ENCODE measurements around the gene SLC8A1.

DNA sequence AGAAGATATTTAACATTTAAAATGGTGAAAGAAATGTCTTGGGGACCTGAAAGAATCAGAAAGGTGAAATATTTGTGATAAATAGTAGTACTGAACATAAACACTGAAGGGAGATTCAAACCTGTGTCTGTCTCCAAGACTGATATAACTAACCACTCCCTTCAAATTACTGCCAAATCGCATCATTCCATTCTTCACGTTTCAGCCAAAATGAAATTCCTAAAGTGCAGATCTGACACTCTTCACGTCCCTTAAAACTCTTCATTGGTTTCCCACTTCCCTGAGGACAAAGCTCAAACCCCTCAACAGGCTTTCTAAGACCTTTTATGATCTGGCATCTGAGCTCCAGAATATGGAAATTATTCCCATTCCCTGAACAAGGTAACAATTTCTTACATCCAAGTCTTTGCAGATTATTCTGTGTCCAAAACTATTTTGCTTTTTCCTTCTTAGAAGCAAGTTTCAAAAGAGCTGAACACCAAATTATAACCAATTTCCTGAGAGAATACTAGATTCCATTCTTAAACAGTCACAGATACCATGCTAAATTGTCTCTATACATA, 18.9 kb downstream of the SLC8A1 start:
- TF ChIP-seq, protein P1, sequence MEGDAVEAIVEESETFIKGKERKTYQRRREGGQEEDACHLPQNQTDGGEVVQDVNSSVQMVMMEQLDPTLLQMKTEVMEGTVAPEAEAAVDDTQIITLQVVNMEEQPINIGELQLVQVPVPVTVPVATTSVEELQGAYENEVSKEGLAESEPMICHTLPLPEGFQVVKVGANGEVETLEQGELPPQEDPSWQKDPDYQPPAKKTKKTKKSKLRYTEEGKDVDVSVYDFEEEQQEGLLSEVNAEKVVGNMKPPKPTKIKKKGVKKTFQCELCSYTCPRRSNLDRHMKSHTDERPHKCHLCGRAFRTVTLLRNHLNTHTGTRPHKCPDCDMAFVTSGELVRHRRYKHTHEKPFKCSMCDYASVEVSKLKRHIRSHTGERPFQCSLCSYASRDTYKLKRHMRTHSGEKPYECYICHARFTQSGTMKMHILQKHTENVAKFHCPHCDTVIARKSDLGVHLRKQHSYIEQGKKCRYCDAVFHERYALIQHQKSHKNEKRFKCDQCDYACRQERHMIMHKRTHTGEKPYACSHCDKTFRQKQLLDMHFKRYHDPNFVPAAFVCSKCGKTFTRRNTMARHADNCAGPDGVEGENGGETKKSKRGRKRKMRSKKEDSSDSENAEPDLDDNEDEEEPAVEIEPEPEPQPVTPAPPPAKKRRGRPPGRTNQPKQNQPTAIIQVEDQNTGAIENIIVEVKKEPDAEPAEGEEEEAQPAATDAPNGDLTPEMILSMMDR (IDR thresholded peaks at IDR 0.05; ENCODE audit: insufficient read depth, low read length), result no peak
- TF ChIP-seq, protein P2, sequence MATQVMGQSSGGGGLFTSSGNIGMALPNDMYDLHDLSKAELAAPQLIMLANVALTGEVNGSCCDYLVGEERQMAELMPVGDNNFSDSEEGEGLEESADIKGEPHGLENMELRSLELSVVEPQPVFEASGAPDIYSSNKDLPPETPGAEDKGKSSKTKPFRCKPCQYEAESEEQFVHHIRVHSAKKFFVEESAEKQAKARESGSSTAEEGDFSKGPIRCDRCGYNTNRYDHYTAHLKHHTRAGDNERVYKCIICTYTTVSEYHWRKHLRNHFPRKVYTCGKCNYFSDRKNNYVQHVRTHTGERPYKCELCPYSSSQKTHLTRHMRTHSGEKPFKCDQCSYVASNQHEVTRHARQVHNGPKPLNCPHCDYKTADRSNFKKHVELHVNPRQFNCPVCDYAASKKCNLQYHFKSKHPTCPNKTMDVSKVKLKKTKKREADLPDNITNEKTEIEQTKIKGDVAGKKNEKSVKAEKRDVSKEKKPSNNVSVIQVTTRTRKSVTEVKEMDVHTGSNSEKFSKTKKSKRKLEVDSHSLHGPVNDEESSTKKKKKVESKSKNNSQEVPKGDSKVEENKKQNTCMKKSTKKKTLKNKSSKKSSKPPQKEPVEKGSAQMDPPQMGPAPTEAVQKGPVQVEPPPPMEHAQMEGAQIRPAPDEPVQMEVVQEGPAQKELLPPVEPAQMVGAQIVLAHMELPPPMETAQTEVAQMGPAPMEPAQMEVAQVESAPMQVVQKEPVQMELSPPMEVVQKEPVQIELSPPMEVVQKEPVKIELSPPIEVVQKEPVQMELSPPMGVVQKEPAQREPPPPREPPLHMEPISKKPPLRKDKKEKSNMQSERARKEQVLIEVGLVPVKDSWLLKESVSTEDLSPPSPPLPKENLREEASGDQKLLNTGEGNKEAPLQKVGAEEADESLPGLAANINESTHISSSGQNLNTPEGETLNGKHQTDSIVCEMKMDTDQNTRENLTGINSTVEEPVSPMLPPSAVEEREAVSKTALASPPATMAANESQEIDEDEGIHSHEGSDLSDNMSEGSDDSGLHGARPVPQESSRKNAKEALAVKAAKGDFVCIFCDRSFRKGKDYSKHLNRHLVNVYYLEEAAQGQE (IDR thresholded peaks at IDR 0.05; ENCODE audit: insufficient replicate concordance, low read depth), result no peak
- TF ChIP-seq POLR2AphosphoS5 (IDR thresholded peaks at IDR 0.05; ENCODE audit: low read depth) (no peak), GABPA (IDR thresholded peaks at IDR 0.05; ENCODE audit: low read depth) (no peak), SPI1 (IDR thresholded peaks at IDR 0.05; ENCODE audit: borderline replicate concordance, low read depth) (no peak)

Measured in HL-60 (cell line).